Panc1 (cell line): ENCODE results near the gene DSCAML1. TPM values are rescaled to one million over a fixed set of nuclear protein-coding genes. Genes with fewer than 3 reads are reported as not detected.

Experiments
- ATAC-seq: fragments of 200-7000 bp; cut with Tn5 transposase; 2 replicates; pipeline ENCODE4 v1.9.1; 2020; ENCODE audit warnings: mild to moderate bottlenecking, moderate library complexity
- BruUV-seq: library from RNA; stranded (reverse); fragments of 400-500 nt; replicated peaks from 2 replicates; lab custom pipeline; 2021; lab: Mats Ljungman, UMichigan
- CTCF ChIA-PET: fragments of 300-600 bp; sonication (Branson Sonifier 250); formaldehyde crosslinking; loops from one replicate; lab custom pipeline; 2022; ENCODE audit warnings: antibody characterized with exemption; lab: Charles Lee
- POLR2A ChIA-PET: fragments of 300-600 bp; sonication (Branson Sonifier 250); formaldehyde crosslinking; loops from one replicate; lab custom pipeline; 2022; ENCODE audit warnings: antibody characterized with exemption; lab: Charles Lee
- DNase-seq: peaks from one replicate; pipeline ENCODE4 v3.0.0-alpha.2; 2010; ENCODE audit warnings: low read depth, low spot score
- H3K27ac ChIP-seq: 2 replicates; pipeline ENCODE4 v1.5.1; 2011; ENCODE audit warnings: mild to moderate bottlenecking, low read length, inconsistent platforms
- H3K27me3 ChIP-seq: fragments of 200-500 bp; sonication (Bioruptor generic); 2 replicates; pipeline ENCODE4 v1.6.0; 2014; ENCODE audit warnings: low read length, inconsistent platforms; ENCODE audit not compliant: control insufficient read depth, insufficient read depth
- H3K36me3 ChIP-seq: fragments of 200-500 bp; sonication (Bioruptor generic); 2 replicates; pipeline ENCODE4 v1.5.1; 2014; ENCODE audit warnings: inconsistent platforms, mild to moderate bottlenecking, low read length, moderate library complexity; ENCODE audit not compliant: control insufficient read depth, insufficient read depth
- H3K4me1 ChIP-seq: 2 replicates; pipeline ENCODE4 v1.5.1; 2011; ENCODE audit warnings: inconsistent platforms, mild to moderate bottlenecking, low read length, moderate library complexity; ENCODE audit not compliant: control insufficient read depth, insufficient read depth
- H3K4me3 ChIP-seq, 2 experiments: 2 replicates each; pipeline ENCODE4 v1.5.1; 2011 to 2012; ENCODE audit warnings: low read depth in 2 of 2, low read length in 2 of 2, mild to moderate bottlenecking in 2 of 2, inconsistent platforms in 1 of 2, moderate library complexity in 1 of 2
- H3K9me3 ChIP-seq: fragments of 200-500 bp; sonication (Bioruptor generic); 2 replicates; pipeline ENCODE4 v1.5.1; 2014; ENCODE audit warnings: low read depth, mild to moderate bottlenecking, inconsistent platforms, low read length, moderate library complexity; ENCODE audit not compliant: control insufficient read depth, insufficient read depth
- POLR2AphosphoS5 ChIP-seq: IDR thresholded peaks from 2 replicates; pipeline ENCODE4 v1.6.1; 2012; ENCODE audit warnings: mild to moderate bottlenecking, low read depth, low read length, moderate library complexity
- SIN3A ChIP-seq: IDR thresholded peaks from 2 replicates; pipeline ENCODE4 v1.6.1; 2012; ENCODE audit warnings: low read depth, mild to moderate bottlenecking, low read length, moderate library complexity, borderline replicate concordance; ENCODE audit not compliant: insufficient read depth
- TCF7L2 ChIP-seq: IDR thresholded peaks from 2 replicates; pipeline ENCODE4 v1.6.1; 2011; ENCODE audit warnings: mild to moderate bottlenecking, low read depth, low read length, inconsistent platforms
- in situ Hi-C: cut with HindIII; loops from 2 replicates; pipeline ENCODE4 v1.10.0; 2016; ENCODE audit warnings: low sequenced_read_pairs, low pct_unique_long_range_greater_than_20kb
- intact Hi-C: fragments of 100-400 bp; cut with micrococcal nuclease; formaldehyde crosslinking; loops from one replicate; pipeline ENCODE4 v1.10.0; 2022; ENCODE audit not compliant: unreplicated experiment
- total RNA-seq: library from RNA; stranded (reverse); gene quantifications from one replicate; pipeline ENCODE4 v1.2.1, GENCODE V29; 2021; ENCODE audit not compliant: unreplicated experiment
- TF ChIP-seq, protein P1 (sequence below), 2 experiments: IDR thresholded peaks; 2 replicates each; pipeline ENCODE4 v1.6.1; 2011 to 2012; ENCODE audit warnings: low read depth in 2 of 2, control low read depth in 1 of 2, low read length in 1 of 2, mild to moderate bottlenecking in 1 of 2, moderate library complexity in 1 of 2; ENCODE audit not compliant: insufficient read depth in 1 of 2
- TF ChIP-seq, protein P2 (sequence below): fragments of 450-650 bp; IDR thresholded peaks from 2 replicates; pipeline ENCODE4 v1.5.1; 2017; ENCODE audit warnings: mild to moderate bottlenecking

DSCAML1 gene
- total RNA-seq, 1 experiment from 2014 or later: 1.6 TPM

DNA sequence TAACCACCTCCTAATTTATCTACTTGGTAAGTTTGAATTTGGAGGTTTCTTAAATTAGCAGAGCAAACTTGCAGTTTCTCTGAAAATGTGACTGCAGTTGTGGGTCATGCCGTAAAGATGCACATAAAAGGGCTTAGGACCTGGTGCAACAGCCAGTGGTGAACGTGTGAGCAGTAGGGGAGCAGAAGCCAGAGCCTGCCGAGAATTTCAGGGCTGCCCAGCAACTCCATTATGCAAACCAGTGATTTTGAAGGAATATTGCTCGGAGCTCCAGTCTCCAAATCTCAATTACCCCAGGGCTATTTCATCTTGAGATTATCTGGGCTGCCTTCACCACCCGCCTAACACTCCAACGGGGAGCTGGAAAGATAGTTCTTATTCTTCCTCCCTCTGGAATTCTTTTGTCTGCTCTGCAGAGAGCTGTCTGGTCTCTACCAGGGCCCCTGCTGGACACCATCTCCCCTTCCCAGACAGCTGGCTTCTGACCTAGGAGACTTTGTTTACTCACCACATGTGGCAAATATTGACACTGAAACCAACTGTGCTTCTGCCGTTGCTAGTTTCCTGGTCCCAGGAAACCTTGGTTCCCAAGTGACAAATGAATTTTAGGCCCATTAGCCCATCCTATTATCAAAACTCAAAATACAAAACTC, 93.9 kb downstream of the DSCAML1 start:
- H3K4me3 ChIP-seq: no peak overlapping the region
- H3K4me1 ChIP-seq: peaks cover 6% of the 10 kb centered on the region; the same call in 1 of the 2 replicates
- intact Hi-C loops (no loop called here), in situ Hi-C loops (no loop called here)
- no TSS peak for BruUV-seq
- H3K27ac ChIP-seq: no peak overlapping the region
- no peak for TF ChIP-seq TCF7L2
- no peak for TF ChIP-seq POLR2AphosphoS5
- TF ChIP-seq SIN3A: no peak
- TF ChIP-seq, protein P1, sequence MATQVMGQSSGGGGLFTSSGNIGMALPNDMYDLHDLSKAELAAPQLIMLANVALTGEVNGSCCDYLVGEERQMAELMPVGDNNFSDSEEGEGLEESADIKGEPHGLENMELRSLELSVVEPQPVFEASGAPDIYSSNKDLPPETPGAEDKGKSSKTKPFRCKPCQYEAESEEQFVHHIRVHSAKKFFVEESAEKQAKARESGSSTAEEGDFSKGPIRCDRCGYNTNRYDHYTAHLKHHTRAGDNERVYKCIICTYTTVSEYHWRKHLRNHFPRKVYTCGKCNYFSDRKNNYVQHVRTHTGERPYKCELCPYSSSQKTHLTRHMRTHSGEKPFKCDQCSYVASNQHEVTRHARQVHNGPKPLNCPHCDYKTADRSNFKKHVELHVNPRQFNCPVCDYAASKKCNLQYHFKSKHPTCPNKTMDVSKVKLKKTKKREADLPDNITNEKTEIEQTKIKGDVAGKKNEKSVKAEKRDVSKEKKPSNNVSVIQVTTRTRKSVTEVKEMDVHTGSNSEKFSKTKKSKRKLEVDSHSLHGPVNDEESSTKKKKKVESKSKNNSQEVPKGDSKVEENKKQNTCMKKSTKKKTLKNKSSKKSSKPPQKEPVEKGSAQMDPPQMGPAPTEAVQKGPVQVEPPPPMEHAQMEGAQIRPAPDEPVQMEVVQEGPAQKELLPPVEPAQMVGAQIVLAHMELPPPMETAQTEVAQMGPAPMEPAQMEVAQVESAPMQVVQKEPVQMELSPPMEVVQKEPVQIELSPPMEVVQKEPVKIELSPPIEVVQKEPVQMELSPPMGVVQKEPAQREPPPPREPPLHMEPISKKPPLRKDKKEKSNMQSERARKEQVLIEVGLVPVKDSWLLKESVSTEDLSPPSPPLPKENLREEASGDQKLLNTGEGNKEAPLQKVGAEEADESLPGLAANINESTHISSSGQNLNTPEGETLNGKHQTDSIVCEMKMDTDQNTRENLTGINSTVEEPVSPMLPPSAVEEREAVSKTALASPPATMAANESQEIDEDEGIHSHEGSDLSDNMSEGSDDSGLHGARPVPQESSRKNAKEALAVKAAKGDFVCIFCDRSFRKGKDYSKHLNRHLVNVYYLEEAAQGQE (IDR thresholded peaks at IDR 0.05; ENCODE audit: insufficient read depth in 1 of 2, low read depth in 2 of 2, low read length in 1 of 2): no peak
- TF ChIP-seq, protein P2, sequence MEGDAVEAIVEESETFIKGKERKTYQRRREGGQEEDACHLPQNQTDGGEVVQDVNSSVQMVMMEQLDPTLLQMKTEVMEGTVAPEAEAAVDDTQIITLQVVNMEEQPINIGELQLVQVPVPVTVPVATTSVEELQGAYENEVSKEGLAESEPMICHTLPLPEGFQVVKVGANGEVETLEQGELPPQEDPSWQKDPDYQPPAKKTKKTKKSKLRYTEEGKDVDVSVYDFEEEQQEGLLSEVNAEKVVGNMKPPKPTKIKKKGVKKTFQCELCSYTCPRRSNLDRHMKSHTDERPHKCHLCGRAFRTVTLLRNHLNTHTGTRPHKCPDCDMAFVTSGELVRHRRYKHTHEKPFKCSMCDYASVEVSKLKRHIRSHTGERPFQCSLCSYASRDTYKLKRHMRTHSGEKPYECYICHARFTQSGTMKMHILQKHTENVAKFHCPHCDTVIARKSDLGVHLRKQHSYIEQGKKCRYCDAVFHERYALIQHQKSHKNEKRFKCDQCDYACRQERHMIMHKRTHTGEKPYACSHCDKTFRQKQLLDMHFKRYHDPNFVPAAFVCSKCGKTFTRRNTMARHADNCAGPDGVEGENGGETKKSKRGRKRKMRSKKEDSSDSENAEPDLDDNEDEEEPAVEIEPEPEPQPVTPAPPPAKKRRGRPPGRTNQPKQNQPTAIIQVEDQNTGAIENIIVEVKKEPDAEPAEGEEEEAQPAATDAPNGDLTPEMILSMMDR: no peak
- no peak for DNase-seq
- CTCF ChIA-PET: no interaction called here
- no peaks in the 10 kb centered on the region for H3K9me3 ChIP-seq
- H3K27me3 ChIP-seq: no peaks in the 10 kb centered on the region; the same call in 1 of the 2 replicates
- H3K36me3 ChIP-seq: no peaks in the 10 kb centered on the region
- no peak for ATAC-seq
- POLR2A ChIA-PET: no interaction called here

DNA sequence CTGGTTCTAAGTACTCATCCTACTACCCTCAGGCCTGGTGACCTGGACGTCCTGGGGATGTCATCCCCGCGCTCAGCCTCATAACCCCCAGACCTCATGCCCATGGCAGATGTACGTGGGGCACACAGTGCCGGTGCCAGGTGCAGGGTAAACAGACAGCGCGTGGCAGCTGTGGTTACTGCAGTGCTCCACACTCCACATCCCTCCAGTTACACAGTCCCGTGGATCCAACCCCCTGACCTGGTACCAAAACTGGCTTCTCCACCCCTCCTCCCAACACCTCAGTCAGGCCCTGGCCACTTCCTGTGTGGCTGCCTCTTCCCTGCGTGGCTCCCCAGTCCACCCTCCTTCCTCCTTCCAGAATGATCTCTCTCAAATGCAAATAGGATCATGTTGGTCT, 95.2 kb downstream of the DSCAML1 start:
- no peaks in the 10 kb centered on the region for H3K36me3 ChIP-seq
- ChIA-PET POLR2A (no interaction called here), CTCF (no interaction called here)
- in situ Hi-C loops: no loop called here
- BruUV-seq: no TSS peak
- TF ChIP-seq TCF7L2 (no peak), POLR2AphosphoS5 (no peak), SIN3A (no peak)
- TF ChIP-seq, protein P1 (IDR thresholded peaks at IDR 0.05; ENCODE audit: insufficient read depth in 1 of 2, low read depth in 2 of 2, low read length in 1 of 2): no peak
- TF ChIP-seq, protein P2: no peak
- no peaks in the 10 kb centered on the region for H3K27me3 ChIP-seq
- H3K4me3 ChIP-seq: no peak overlapping the region
- peaks cover 6% of the 10 kb centered on the region; the same call in 1 of the 2 replicates for H3K4me1 ChIP-seq
- H3K27ac ChIP-seq: no peak overlapping the region
- no peak for DNase-seq
- H3K9me3 ChIP-seq: no peaks in the 10 kb centered on the region
- ATAC-seq: no peak
- intact Hi-C loops: no loop called here
